Esophagus mucosa (tissue), 1 donor: Measurements from ENCODE around the gene SSUH2. TPM values are rescaled to one million over a fixed set of nuclear protein-coding genes. Genes with fewer than 3 reads are reported as not detected.
A peak's percentile ranks its signal among the peaks of the same experiment; 100 is the strongest.

ENCODE experiments used
- ATAC-seq: fragments of 200-7000 bp; cut with Tn5 transposase; one replicate; pipeline ENCODE4 v1.9.1; 2020
- total RNA-seq: library from RNA; stranded (reverse); gene quantifications from one replicate; pipeline ENCODE4 v1.2.4, GENCODE V29; 2023
- donor health status: DM: yes; HTN: yes; CAD: no.

SSUH2 gene
- total RNA-seq, 1 donor from 2014 or later = 0.36 TPM

- ATAC-seq = no peak
Measured at GRCh38 chr3:8579943-8580342, 64.7 kb downstream of the SSUH2 start.

- peak; percentile 26 for ATAC-seq
Measured at GRCh38 chr3:8579096-8579495, 65.5 kb downstream of the SSUH2 start.

GRCh38 chr3:8578282-8578681 is 66.3 kb downstream of the SSUH2 start:
- no peak for ATAC-seq

GRCh38 chr3:8576841-8577571 is 67.6 kb downstream of the SSUH2 start:
- ATAC-seq = no peak

- ATAC-seq = no peak
Measured at GRCh38 chr3:8576436-8576835, 68.2 kb downstream of the SSUH2 start.

GRCh38 chr3:8575364-8576104 is 69.1 kb downstream of the SSUH2 start:
- ATAC-seq = peak; percentile 73

GRCh38 chr3:8574670-8575322 is 69.8 kb downstream of the SSUH2 start:
- ATAC-seq = no peak

- no peak for ATAC-seq
Measured at GRCh38 chr3:8574040-8574669, 70.4 kb downstream of the SSUH2 start.

- no peak for ATAC-seq
Measured at GRCh38 chr3:8573342-8573926, 71.2 kb downstream of the SSUH2 start.

- ATAC-seq = peak; percentile 56
Measured at GRCh38 chr3:8571256-8571655, 73.3 kb downstream of the SSUH2 start.

Other genes with a start within 250 kb of the SSUH2 start
- 13.0 TPM for gene LMCD1, start 143.0 kb downstream of the SSUH2 start, total RNA-seq
- gene CAV3, start 89.0 kb upstream of the SSUH2 start, total RNA-seq = not detected
- gene OXTR, start 124.8 kb upstream of the SSUH2 start, total RNA-seq = 0.16 TPM